GM20431 (cell line): ENCODE measurements around the gene PITRM1.
"Not testable (repeated sequence)": the region's sequence is repeated elsewhere in the genome, so short reads cannot be mapped to it uniquely, and the experiment has no call there.

Experiments
- in situ Hi-C: fragments of 300-500 bp; cut with MseI, MboI; formaldehyde crosslinking; loops from one replicate; pipeline ENCODE4 v1.15.0; 2020; ENCODE audit warnings: low sequenced_read_pairs; ENCODE audit not compliant: unreplicated experiment

The PITRM1 gene

DNA sequence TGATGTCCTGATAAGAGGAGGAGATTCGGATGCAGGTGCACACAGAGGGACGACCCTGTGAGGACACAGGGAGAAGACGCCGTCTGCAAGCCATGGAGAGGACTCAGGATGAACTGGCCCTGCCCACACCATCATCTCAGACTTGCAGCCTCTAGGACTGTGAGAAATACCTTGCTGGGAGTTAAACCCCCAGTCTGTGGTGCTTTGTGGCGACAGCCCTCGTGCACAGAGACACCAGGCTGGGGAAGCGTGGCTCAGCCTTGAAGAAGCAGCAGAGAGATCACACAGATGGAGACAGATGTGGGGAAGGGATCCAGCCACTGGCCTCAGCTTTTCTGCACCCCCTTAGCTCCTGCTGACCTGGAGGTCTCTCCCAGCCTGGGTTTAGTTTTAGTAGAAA, 26.3 kb upstream of the PITRM1 start:
- in situ Hi-C loops = no loop called here

DNA sequence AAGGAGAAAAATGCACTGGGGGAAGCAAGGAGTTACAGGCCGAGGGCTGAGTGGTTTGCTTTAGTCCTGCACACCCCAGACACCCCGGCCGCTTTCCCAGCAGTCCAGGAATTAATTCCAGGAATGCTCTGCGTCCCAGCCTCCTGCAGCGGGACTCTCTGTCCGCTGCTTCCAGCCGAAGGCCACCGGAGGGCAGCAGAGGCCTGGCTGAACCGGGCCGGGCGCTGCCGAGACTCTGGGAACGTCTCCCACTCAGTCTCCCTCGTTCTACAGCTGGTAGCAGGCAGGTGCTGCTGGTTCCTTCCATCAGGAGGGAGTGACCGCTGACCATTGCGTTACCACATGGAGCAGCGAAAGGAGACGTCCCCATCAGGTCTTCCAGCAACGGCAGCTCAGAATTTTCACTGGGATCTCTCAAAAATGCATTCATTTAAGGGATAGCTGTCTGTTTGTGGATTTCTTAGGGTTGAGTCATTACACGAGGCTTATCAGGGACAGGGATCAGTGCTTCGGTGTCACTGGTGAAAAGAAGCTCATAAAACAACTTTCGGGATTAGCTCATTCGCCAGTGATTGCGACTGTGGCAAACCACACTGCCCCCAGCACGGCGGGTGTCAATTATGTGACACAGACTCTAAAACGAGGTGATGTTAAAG, 24.9 kb upstream of the PITRM1 start:
- in situ Hi-C loops = no loop called here

GRCh38 chr10:3196958-3197347, 24.4 kb upstream of the PITRM1 start:
- in situ Hi-C loops = no loop called here

DNA sequence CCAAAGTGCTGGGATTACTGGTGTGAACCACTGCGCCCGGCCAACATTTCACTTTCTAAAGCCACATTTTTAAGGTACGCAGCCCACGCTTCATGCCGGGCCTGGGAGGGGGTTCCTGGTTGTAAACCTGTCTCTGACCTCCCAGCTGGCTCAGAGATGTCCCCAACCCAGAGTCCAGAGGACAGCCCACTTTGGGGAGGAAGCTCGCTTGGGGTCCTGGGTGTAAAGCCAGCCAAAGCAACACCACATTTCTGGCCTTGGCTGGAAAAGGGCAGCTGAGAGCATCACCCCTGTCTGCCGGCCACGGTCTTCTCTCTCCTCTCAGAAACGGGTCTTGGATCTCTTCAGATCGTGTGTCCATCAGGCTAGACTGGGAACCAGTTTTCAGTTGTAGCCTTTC, 23.9 kb upstream of the PITRM1 start:
- in situ Hi-C loops = no loop called here

- in situ Hi-C loops = no loop called here
These were observed 23.1 kb upstream of the PITRM1 start for GRCh38 chr10:3195726-3196125.

- in situ Hi-C loops = no loop called here
These were observed 22.7 kb upstream of the PITRM1 start for GRCh38 chr10:3195286-3195685.

DNA sequence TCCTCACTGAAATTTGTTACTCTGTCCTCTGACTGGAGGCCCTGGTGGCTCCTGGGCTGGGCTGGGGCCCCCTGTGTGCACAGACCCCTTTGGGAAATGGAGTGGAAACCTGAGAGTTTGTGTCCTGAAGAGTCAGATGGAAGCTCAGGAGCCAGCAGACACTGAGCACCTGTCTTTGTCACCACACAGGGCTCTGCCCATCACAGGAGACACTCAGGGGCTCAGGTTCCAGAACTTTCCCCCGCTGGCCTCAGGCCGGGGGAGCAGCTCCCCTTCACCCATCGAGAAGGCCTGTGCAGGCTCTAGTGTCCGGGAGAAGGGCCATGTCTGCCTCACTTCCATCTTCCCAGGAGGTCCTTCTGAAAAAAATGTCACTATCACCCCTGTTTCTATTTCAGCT, 22.3 kb upstream of the PITRM1 start:
- in situ Hi-C loops = no loop called here

GRCh38 chr10:3193751-3194150, 21.2 kb upstream of the PITRM1 start:
- in situ Hi-C loops = no loop called here

DNA sequence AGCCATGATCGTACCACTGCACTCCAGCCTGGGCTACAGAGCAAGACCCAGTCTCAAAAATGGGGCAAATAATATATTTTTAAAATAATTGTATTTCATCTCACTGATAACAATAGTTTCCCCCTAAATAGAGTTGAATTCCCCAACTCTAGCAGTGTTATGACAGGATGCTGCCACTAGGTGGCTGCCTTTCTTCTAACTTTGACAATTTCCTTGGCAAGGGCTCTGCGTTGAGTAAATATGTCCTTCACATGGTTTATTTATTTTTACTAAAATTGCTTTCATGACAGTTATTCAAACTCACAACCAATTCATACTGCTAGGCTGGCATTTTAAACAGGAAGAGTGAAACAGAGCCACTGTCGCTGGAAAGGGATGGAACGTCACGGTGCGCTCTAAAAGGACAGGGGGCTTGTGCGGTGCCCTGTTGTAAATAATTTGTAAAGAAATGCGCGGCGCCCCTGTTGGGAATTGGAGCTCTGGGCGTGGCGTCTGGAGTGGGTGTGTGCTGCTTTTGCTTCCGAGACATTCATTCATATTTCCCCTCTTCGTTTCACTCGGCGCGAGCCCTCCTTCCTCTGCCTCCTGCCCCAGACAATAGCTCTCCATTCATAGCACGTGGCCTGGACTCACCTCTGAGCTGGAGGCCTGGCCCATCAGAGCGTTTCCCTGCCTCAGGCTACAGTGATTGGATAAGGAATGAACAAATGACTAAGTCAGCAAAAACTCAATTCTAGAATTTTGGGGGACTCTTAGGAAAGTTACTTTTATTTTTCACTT, 20.5 kb upstream of the PITRM1 start:
- in situ Hi-C loops = no loop called here

DNA sequence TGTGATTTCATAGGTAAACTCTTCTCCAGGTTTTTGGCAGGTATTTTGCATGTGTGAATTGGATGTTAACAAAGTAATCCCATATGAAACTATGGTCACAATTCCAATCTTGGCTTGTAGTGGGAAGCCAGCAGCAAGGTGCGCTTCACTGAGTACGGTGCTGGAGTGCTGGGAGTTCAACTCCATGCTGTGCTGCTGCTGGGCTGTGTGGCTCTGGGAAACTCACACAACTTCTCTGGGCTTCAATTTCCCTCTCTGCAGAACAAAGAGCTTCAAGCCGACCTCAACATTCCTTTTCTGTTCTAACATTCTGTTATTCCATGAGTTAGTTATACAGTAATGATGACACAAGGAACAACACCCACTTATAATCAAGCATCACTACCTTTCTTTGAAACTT, 18.2 kb upstream of the PITRM1 start:
- in situ Hi-C loops = no loop called here

GRCh38 chr10:3187229-3187628, 14.6 kb upstream of the PITRM1 start:
- in situ Hi-C loops = not testable (repeated sequence)

DNA sequence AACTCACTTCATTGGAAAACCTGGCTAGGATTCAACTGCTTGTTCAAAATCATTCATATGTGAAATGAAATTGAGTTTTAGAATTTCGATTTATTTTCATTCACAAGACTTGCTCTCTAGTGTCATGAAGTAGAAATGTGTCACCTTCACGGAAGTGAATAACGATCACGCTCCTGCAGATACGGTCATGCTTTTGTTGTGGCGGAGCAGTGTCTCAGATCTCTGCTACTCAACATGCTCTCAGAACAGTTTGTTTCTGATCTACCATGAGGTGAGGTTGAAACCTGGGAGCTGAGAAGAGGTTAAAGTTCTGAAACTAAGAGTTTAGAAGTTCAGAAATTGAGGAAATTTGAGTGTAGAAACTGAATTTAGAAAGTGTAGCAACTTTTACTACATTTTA, 13.8 kb upstream of the PITRM1 start:
- in situ Hi-C loops = no loop called here

DNA sequence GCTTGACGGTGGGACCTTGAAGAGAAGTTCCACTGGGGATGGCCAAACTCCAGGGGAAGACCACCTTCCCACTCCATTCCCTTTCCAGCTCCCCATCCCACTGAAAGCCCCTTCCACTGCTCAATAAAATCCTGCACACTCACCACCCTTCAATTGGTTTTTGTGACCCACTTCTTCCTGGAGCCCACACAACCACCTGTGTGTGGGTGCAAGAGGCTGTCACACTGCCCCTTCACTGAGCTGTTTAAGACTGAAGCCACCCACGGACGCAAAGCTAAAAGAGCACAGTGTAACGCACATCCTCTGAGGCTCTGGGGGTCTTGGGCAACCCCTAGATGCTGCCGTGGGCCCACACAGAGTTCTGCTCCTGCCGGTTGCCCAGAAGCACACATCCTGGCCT, 12.8 kb upstream of the PITRM1 start:
- in situ Hi-C loops = no loop called here

- in situ Hi-C loops = no loop called here
These were observed 7.9 kb upstream of the PITRM1 start for GRCh38 chr10:3180355-3181025.

- in situ Hi-C loops = no loop called here
These were observed 6.6 kb upstream of the PITRM1 start for GRCh38 chr10:3179174-3179573.

DNA sequence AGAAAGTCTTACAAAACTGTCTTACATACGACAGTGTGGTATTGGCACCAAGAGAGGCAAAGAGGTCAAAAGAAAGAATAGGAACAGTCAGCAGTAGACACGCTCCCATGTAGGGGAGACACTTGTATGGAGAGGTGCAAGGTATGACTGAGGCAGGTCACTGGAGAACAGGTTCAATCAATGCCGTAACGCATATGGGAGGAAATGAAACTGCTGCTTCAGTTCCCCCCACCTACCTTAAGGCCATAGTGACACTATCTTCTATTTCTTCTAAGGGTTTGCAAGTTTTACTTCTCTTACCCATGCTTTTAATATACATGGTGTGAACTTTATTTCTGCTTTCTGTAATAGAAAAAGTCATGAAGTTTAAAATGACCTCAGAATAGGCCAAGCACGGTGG, 5.5 kb upstream of the PITRM1 start:
- in situ Hi-C loops = no loop called here

DNA sequence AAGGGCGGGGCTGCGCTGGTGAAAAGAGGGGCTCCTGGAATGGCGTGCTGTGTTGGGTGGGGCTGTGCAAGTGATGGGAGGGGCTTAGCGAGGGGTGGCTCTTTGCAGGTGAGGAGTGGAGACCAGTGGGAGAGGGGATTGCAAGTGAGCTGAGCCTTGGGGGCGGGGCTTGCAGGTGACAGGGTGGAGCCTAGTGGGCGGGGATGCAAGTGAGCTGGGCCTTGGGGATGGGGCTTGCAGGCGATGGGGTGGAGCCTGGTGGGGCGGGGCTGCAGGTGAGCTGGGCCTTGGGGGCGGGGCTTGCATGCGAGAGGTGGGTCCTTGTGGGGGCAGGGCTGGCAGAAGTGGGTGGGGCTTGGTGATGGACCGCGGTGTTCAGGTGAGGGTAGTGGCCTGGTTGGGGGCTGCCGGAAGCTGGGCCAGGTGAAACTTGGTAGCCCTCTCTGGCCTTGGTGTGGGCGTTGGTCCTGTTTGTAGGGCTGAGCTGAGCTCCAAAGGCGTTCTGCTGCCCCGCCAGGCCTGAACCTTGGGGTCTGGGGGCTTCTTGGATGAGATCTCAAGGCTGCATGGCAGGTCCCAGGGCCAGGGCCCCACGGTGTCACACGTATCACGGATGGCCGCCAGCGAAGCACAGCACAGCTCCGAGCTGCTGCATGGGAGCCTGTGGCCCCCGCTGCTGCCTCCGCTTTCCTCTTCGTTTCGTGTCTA, 743 bp upstream of the PITRM1 start:
- in situ Hi-C loops = no loop called here

DNA sequence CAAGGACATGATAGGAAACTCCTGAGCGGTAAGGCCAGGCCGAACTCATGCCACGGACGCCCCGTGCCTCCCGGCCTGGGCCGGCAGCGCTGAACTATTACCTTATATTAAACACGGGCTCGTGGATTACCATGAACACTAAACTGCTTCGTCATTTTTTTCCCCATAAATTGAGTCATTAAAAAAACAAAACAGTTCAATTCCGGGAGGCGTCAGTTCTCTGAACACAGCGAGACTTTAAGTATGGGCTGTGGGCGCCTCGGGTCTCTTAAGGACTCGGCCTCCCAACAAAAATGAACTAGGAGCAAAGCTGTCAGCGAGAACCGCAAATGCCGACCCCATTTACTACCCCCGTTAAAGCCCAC, 519 bp downstream of the PITRM1 start:
- in situ Hi-C loops = no loop called here

- in situ Hi-C loops = not testable (repeated sequence)
These were observed 1.1 kb downstream of the PITRM1 start for GRCh38 chr10:3171488-3171887.

DNA sequence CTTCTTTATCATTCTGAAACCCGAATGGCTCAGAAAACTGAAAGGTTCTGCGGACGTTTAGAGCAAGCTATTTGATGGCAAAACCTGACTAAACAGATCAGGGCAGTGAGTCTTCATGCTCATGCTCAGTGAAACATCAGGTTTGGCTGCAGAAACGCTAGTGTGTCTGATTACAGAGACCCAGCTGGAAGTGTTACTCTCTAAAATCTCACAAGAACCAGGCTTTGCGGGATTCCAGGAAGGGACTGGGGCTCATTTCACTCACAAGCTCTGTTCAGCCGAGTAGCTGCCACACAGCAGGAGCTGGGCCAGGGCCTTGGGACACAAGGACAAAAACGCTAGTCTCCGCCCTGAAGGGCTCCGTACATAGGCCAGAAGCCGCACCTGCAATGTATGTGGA, 2.9 kb downstream of the PITRM1 start:
- in situ Hi-C loops = no loop called here

DNA sequence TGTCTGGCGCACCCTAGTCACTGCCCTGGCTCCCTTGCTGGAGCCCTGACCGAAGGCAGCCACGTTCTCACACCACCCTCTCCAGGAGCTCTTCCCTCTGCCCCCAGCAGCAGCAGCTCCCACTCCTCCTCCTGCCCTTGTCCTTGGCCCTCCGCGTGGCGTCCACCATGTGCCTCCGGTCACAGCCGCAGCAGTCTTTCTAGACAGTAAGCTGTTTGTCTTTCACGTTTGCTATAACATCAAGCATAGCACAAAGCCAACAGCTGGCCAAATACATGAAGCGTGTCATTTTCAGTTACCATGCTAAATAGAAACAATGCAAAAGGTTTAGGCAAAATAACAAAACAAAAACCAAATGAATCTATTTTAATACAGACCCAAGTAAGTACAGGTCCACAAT, 3.3 kb downstream of the PITRM1 start:
- in situ Hi-C loops = no loop called here
